ENCODE measurements around the gene CD14. TPM values are rescaled to one million over a fixed set of nuclear protein-coding genes. Genes with fewer than 3 reads are reported as not detected.

Gene CD14
- total and polyA plus RNA-seq, 2 donors (not counting 1 experiment from before 2014, with no cell fraction given): 0.32 to 10.9 TPM

DNA sequence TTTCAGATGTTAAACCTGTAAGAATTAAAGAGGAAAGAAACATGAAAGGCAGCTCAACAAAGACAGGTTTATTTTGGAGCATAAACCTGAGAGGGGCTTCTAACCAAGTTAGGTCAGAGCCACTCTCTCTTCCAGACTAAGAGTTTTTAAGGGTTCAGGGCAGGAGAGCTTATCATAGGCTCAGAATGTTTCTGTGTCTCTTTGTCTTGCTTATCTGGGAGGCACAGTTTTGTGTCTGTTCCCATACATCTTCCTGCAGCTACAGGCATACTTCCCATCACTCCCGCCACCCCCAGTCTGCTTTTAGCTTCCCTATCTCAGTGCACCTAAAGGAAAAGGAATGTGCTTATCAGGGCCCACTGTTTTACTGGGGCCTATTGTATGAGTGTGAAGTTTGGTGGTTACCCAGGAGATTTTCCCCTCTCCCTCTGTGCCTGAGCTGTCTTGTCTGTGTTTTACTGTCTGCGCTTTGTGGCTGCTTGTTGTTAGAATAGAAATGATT, 21.9 kb downstream of the CD14 start:
- peak in 1 of 2 donors; percentile 68 for DNase-seq (ENCODE audit: low read depth in 2 of 2)
- H3K4me1 ChIP-seq (ENCODE audit: control insufficient read depth, extremely low read depth, insufficient read depth, low read length): no peaks in the 10 kb centered on the region
- no peak for TF ChIP-seq EZH2 (IDR thresholded peaks at IDR 0.05; ENCODE audit: low read length, missing control alignments)
- TF ChIP-seq, protein P1, sequence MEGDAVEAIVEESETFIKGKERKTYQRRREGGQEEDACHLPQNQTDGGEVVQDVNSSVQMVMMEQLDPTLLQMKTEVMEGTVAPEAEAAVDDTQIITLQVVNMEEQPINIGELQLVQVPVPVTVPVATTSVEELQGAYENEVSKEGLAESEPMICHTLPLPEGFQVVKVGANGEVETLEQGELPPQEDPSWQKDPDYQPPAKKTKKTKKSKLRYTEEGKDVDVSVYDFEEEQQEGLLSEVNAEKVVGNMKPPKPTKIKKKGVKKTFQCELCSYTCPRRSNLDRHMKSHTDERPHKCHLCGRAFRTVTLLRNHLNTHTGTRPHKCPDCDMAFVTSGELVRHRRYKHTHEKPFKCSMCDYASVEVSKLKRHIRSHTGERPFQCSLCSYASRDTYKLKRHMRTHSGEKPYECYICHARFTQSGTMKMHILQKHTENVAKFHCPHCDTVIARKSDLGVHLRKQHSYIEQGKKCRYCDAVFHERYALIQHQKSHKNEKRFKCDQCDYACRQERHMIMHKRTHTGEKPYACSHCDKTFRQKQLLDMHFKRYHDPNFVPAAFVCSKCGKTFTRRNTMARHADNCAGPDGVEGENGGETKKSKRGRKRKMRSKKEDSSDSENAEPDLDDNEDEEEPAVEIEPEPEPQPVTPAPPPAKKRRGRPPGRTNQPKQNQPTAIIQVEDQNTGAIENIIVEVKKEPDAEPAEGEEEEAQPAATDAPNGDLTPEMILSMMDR (conservative IDR thresholded peaks at IDR 0.05 in 1 of 2, IDR thresholded peaks at IDR 0.05 in 1 of 2; ENCODE audit: low read depth in 1 of 2, low read length in 2 of 2): no peak
- H3K9me3 ChIP-seq (ENCODE audit: control insufficient read depth, insufficient read depth, low read depth, low read length): no peaks in the 10 kb centered on the region
- no peaks in the 10 kb centered on the region for H4K20me1 ChIP-seq (ENCODE audit: control insufficient read depth, extremely low read depth, insufficient read depth, low read length)
- no peaks in the 10 kb centered on the region for H3K79me2 ChIP-seq (ENCODE audit: control insufficient read depth, insufficient read depth, low read length)
- no peak overlapping the region for H3K4me2 ChIP-seq (ENCODE audit: extremely low read depth, insufficient read depth, low read length)
- H3K27me3 ChIP-seq (ENCODE audit: control insufficient read depth, insufficient read depth, low read length): no peaks in the 10 kb centered on the region
- no peak overlapping the region for H3K9ac ChIP-seq (ENCODE audit: insufficient read depth, low read length)
- no peak overlapping the region for H3K27ac ChIP-seq (ENCODE audit: insufficient read depth, low read length)
- no peak overlapping the region for H3K4me3 ChIP-seq (replicated peaks in 1 of 4; ENCODE audit: control extremely low read depth in 1 of 4, insufficient read depth in 1 of 4, low read depth in 3 of 4, low read length in 4 of 4)
- H2AFZ ChIP-seq (ENCODE audit: low read length): no peak overlapping the region
- H3K36me3 ChIP-seq (ENCODE audit: control insufficient read depth, insufficient read depth, low read length): no peaks in the 10 kb centered on the region

DNA sequence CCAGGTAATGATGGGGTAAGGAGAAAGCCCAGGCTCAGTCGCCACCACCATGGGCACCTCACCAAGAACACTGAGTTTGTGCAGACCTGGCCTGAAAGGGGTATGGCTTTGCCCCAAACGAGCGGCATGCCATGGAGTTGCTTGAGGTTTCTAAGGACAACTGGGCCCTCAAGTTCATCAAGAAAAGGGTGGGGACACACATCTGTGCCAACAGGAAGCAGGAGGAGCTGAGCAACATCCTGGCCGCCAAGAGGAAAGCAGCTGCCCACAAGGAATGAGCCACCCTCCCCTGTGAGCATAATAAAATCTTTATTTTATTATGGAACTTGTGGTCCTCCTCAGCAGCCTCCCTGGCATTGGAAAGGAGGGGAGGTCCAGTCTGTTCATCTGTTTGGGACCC, 23.8 kb downstream of the CD14 start:
- no peak overlapping the region for H3K27ac ChIP-seq (ENCODE audit: insufficient read depth, low read length)
- no peak overlapping the region for H3K4me3 ChIP-seq (replicated peaks in 1 of 4; ENCODE audit: control extremely low read depth in 1 of 4, insufficient read depth in 1 of 4, low read depth in 3 of 4, low read length in 4 of 4)
- H3K9ac ChIP-seq (ENCODE audit: insufficient read depth, low read length): no peak overlapping the region
- no peak for DNase-seq (ENCODE audit: low read depth in 2 of 2)
- TF ChIP-seq EZH2 (IDR thresholded peaks at IDR 0.05; ENCODE audit: low read length, missing control alignments): no peak
- TF ChIP-seq, protein P1 (conservative IDR thresholded peaks at IDR 0.05 in 1 of 2, IDR thresholded peaks at IDR 0.05 in 1 of 2; ENCODE audit: low read depth in 1 of 2, low read length in 2 of 2): no peak
- no peaks in the 10 kb centered on the region for H3K36me3 ChIP-seq (ENCODE audit: control insufficient read depth, insufficient read depth, low read length)
- H3K27me3 ChIP-seq (ENCODE audit: control insufficient read depth, insufficient read depth, low read length): no peaks in the 10 kb centered on the region
- no peak overlapping the region for H2AFZ ChIP-seq (ENCODE audit: low read length)
- H3K9me3 ChIP-seq (ENCODE audit: control insufficient read depth, insufficient read depth, low read depth, low read length): no peaks in the 10 kb centered on the region
- H3K4me2 ChIP-seq (ENCODE audit: extremely low read depth, insufficient read depth, low read length): no peak overlapping the region
- H3K4me1 ChIP-seq (ENCODE audit: control insufficient read depth, extremely low read depth, insufficient read depth, low read length): no peaks in the 10 kb centered on the region
- no peaks in the 10 kb centered on the region for H3K79me2 ChIP-seq (ENCODE audit: control insufficient read depth, insufficient read depth, low read length)
- no peaks in the 10 kb centered on the region for H4K20me1 ChIP-seq (ENCODE audit: control insufficient read depth, extremely low read depth, insufficient read depth, low read length)

DNA sequence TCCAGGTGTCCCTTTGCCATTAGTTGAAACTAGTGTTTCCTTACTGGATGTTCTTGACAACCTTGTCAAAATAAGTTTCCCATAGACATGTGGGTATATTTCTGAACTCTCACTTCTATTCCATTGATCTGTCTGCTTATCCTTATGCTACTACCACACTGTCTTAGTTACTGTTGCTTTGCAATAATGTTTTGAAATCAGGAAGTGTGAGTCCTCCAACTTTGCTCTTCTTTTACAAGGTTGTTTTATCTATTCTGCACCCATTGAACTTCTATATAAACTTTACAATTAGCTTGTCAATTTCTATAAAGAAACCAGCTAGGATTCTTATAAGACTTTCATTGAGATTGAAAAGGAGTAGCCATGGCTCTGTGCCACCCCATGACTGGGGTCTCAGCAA, 24.3 kb downstream of the CD14 start:
- H3K9me3 ChIP-seq (ENCODE audit: control insufficient read depth, insufficient read depth, low read depth, low read length): no peaks in the 10 kb centered on the region
- TF ChIP-seq, protein P1 (conservative IDR thresholded peaks at IDR 0.05 in 1 of 2, IDR thresholded peaks at IDR 0.05 in 1 of 2; ENCODE audit: low read depth in 1 of 2, low read length in 2 of 2): no peak
- no peak for TF ChIP-seq EZH2 (IDR thresholded peaks at IDR 0.05; ENCODE audit: low read length, missing control alignments)
- no peaks in the 10 kb centered on the region for H3K36me3 ChIP-seq (ENCODE audit: control insufficient read depth, insufficient read depth, low read length)
- no peaks in the 10 kb centered on the region for H3K79me2 ChIP-seq (ENCODE audit: control insufficient read depth, insufficient read depth, low read length)
- H3K27ac ChIP-seq (ENCODE audit: insufficient read depth, low read length): no peak overlapping the region
- H4K20me1 ChIP-seq (ENCODE audit: control insufficient read depth, extremely low read depth, insufficient read depth, low read length): no peaks in the 10 kb centered on the region
- no peak overlapping the region for H3K4me3 ChIP-seq (replicated peaks in 1 of 4; ENCODE audit: control extremely low read depth in 1 of 4, insufficient read depth in 1 of 4, low read depth in 3 of 4, low read length in 4 of 4)
- no peaks in the 10 kb centered on the region for H3K27me3 ChIP-seq (ENCODE audit: control insufficient read depth, insufficient read depth, low read length)
- DNase-seq (ENCODE audit: low read depth in 2 of 2): no peak
- H3K4me1 ChIP-seq (ENCODE audit: control insufficient read depth, extremely low read depth, insufficient read depth, low read length): no peaks in the 10 kb centered on the region
- no peak overlapping the region for H2AFZ ChIP-seq (ENCODE audit: low read length)
- H3K4me2 ChIP-seq (ENCODE audit: extremely low read depth, insufficient read depth, low read length): no peak overlapping the region
- no peak overlapping the region for H3K9ac ChIP-seq (ENCODE audit: insufficient read depth, low read length)

Data from fibroblast of lung (primary cell).